ENCODE measurements around the gene INPP5A.

- TF ChIP-seq MAFG (CRISPR knock-in tag; IDR thresholded peaks at IDR 0.05), result no peak
- TF ChIP-seq ZNF382 (CRISPR knock-in tag; IDR thresholded peaks at IDR 0.05; ENCODE audit: borderline replicate concordance), result no peak
- TF ChIP-seq PAX8 (CRISPR knock-in tag; IDR thresholded peaks at IDR 0.05; ENCODE audit: borderline replicate concordance), result no peak
- TF ChIP-seq SMC3 (IDR thresholded peaks at IDR 0.05; ENCODE audit: low read length), result no peak
- TF ChIP-seq CTCF (CRISPR knock-in tag; IDR thresholded peaks at IDR 0.05), result no peak
- TF ChIP-seq ZNF318 (CRISPR knock-in tag; IDR thresholded peaks at IDR 0.05), result no peak
- no peak for TF ChIP-seq ONECUT2 (CRISPR knock-in tag; IDR thresholded peaks at IDR 0.05)
- no peak for TF ChIP-seq ZFP62 (CRISPR knock-in tag; IDR thresholded peaks at IDR 0.05)
- TF ChIP-seq HNF4A (CRISPR knock-in tag; IDR thresholded peaks at IDR 0.05), result no peak
- TF ChIP-seq NCOA5 (CRISPR knock-in tag; IDR thresholded peaks at IDR 0.05), result no peak
Observed at GRCh38 chr10:132555648-132556575, 18.3 kb downstream of the INPP5A start.

All from HepG2 (cell line).